ENCODE data around the gene NKX3-2. TPM values are rescaled to one million over a fixed set of nuclear protein-coding genes. Genes with fewer than 3 reads are reported as not detected.

Gene NKX3-2
- total and polyA plus RNA-seq, 2 of the 4 experiments (the other 2 are of a cell fraction) = 0.05 TPM; not detected in 1

- Histone ChIP-seq H3K9me1 (ENCODE audit: insufficient read depth, low read length) (no peaks in the 10 kb centered on the region), H3K36me3 (ENCODE audit: control insufficient read depth, insufficient read depth, low read length) (no peaks in the 10 kb centered on the region), H4K8ac (ENCODE audit: low read depth in 2 of 2, low read length in 2 of 2) (no peak overlapping the region), H3K27me3 (ENCODE audit: control insufficient read depth, insufficient read depth, low read length) (peaks cover 99% of the 10 kb centered on the region), H3K4ac (ENCODE audit: low read depth, low read length) (no peak overlapping the region), H2BK120ac (ENCODE audit: low read depth, low read length) (no peak overlapping the region), H3K79me1 (ENCODE audit: low read depth in 1 of 2, low read length in 2 of 2) (no peaks in the 10 kb centered on the region), H3K23ac (ENCODE audit: low read depth, low read length) (no peak overlapping the region), H3K9me3 (ENCODE audit: control insufficient read depth, insufficient read depth, low read length) (peaks cover 15% of the 10 kb centered on the region), H2AFZ (replicated peaks; ENCODE audit: low read length, poor library complexity) (no peak overlapping the region), H2AK5ac (ENCODE audit: low read depth, low read length) (no peak overlapping the region), H4K91ac (ENCODE audit: insufficient read depth, low read depth, low read length) (no peak overlapping the region), H3K4me1 (ENCODE audit: control insufficient read depth, insufficient read depth, low read length) (no peaks in the 10 kb centered on the region), H4K20me1 (ENCODE audit: insufficient read depth, low read length) (no peaks in the 10 kb centered on the region), H3K4me2 (ENCODE audit: low read depth, low read length) (no peak overlapping the region), H2BK20ac (ENCODE audit: low read depth, low read length) (no peak overlapping the region), H2BK5ac (ENCODE audit: low read depth, low read length, poor library complexity, severe bottlenecking) (no peak overlapping the region), H2AK9ac (replicated peaks; ENCODE audit: low read depth, low read length, poor library complexity) (no peak overlapping the region), H3K18ac (ENCODE audit: low read depth, low read length) (no peak overlapping the region), H3K9ac (ENCODE audit: low read depth, low read length) (no peak overlapping the region), H4K5ac (ENCODE audit: low read depth, low read length) (no peak overlapping the region), H3K56ac (ENCODE audit: extremely low read depth, insufficient read depth, low read length) (no peak overlapping the region), H3K27ac (ENCODE audit: insufficient read depth, low read length) (no peak overlapping the region), H3K14ac (replicated peaks; ENCODE audit: low read depth, low read length) (no peak overlapping the region), H3K4me3 (ENCODE audit: insufficient read depth, low read depth, low read length) (no peak overlapping the region), H2BK15ac (ENCODE audit: low read depth, low read length) (no peak overlapping the region)
- in situ Hi-C loops (cut with MboI; ENCODE audit: low sequenced_read_pairs) = no loop called here
- intact Hi-C loops (cut with micrococcal nuclease) = no loop called here
- TF ChIP-seq BHLHE40 (IDR thresholded peaks at IDR 0.05; ENCODE audit: low read depth, low read length) (no peak), CEBPB (IDR thresholded peaks at IDR 0.05; ENCODE audit: low read depth, low read length) (no peak), RAD21 (IDR thresholded peaks at IDR 0.05; ENCODE audit: low read length) (no peak), ELK1 (IDR thresholded peaks at IDR 0.05; ENCODE audit: borderline replicate concordance, low read depth, low read length) (no peak), POLR2A (IDR thresholded peaks at IDR 0.05; ENCODE audit: low read depth, low read length) (no peak), RCOR1 (IDR thresholded peaks at IDR 0.05; ENCODE audit: insufficient replicate concordance, low read length) (no peak), NFE2L2 (IDR thresholded peaks at IDR 0.05; ENCODE audit: low read depth, low read length) (no peak), CHD1 (IDR thresholded peaks at IDR 0.05; ENCODE audit: low read depth, low read length) (no peak), MAZ (IDR thresholded peaks at IDR 0.05; ENCODE audit: borderline replicate concordance, low read depth, low read length) (no peak), MXI1 (IDR thresholded peaks at IDR 0.05; ENCODE audit: borderline replicate concordance, low read depth, low read length) (no peak), USF2 (IDR thresholded peaks at IDR 0.05; ENCODE audit: low read depth, low read length) (no peak), MAFK (IDR thresholded peaks at IDR 0.05; ENCODE audit: low read depth, low read length) (no peak), SMC3 (IDR thresholded peaks at IDR 0.05; ENCODE audit: low read depth, low read length) (no peak), CTCF (conservative IDR thresholded peaks at IDR 0.05; ENCODE audit: low read depth, low read length) (no peak), RFX5 (IDR thresholded peaks at IDR 0.05; ENCODE audit: low read depth, low read length) (no peak), FOS (IDR thresholded peaks at IDR 0.05; ENCODE audit: low read depth, low read length) (no peak)
- ATAC-seq (ENCODE audit: low read depth) (no peak), DNase-seq (no peak)
- no CpG with 5 or more reads among the region's 23 CpGs for WGBS, 2 experiments (ENCODE audit: extremely low coverage in 2 of 2, insufficient read length in 1 of 2)
- dilution Hi-C loops (cut with HindIII; ENCODE audit: low sequenced_read_pairs, unreplicated experiment) = no loop called here
- POLR2A ChIA-PET (ENCODE audit: unreplicated experiment) = no interaction called here
- CTCF ChIA-PET = no interaction called here
- BruUV-seq (replicated peaks) = no TSS peak
Measured at GRCh38 chr4:13539047-13539618, 5.2 kb downstream of the NKX3-2 start.
